ENCODE measurements around the gene APC.

APC gene

DNA sequence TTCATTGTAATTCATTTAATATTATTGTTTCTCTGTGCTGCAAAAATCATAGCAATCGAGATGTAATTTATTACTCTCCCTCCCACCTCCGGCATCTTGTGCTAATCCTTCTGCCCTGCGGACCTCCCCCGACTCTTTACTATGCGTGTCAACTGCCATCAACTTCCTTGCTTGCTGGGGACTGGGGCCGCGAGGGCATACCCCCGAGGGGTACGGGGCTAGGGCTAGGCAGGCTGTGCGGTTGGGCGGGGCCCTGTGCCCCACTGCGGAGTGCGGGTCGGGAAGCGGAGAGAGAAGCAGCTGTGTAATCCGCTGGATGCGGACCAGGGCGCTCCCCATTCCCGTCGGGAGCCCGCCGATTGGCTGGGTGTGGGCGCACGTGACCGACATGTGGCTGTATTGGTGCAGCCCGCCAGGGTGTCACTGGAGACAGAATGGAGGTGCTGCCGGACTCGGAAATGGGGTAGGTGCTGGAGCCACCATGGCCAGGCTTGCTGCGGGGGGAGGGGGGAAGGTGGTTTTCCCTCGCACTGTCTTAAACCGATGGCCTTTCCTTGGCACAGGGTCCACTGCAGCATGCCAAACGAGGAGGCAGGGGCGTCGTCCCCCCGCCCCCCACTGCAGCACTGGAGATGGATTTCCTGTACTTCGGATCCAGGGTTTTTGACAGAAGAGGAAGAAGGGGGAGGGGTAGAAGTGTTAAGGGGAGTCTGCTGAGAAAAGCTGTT is at the start of gene APC:
APC (plus strand) TSS at position 423 of the 728 bp plus-strand sequence. CDS start 17,006 bp downstream, outside the sequence.
- ATAC-seq (replicated peaks; ENCODE audit: extremely low read depth, poor library complexity, severe bottlenecking) (peak; percentile 93), DNase-seq (ENCODE audit: low spot score in 2 of 2) (peak; percentile 52 to 54)
- Mint-ChIP-seq H3K36me3 (ENCODE audit: insufficient read depth) (peaks cover 6% of the 10 kb centered on the region), H3K4me3 (peak within 1 kb of the TSS; percentile 93), H3K27me3 (no peaks in the 10 kb centered on the region), H3K4me1 (peaks cover 19% of the 10 kb centered on the region), H3K9me3 (no peaks in the 10 kb centered on the region), H3K27ac (ENCODE audit: low read depth) (peak within 1 kb of the TSS; percentile 83)

GRCh38 chr5:112689155-112689909 is 48.4 kb upstream of the APC start:
- ATAC-seq (replicated peaks; ENCODE audit: extremely low read depth, poor library complexity, severe bottlenecking) = no peak

DNA sequence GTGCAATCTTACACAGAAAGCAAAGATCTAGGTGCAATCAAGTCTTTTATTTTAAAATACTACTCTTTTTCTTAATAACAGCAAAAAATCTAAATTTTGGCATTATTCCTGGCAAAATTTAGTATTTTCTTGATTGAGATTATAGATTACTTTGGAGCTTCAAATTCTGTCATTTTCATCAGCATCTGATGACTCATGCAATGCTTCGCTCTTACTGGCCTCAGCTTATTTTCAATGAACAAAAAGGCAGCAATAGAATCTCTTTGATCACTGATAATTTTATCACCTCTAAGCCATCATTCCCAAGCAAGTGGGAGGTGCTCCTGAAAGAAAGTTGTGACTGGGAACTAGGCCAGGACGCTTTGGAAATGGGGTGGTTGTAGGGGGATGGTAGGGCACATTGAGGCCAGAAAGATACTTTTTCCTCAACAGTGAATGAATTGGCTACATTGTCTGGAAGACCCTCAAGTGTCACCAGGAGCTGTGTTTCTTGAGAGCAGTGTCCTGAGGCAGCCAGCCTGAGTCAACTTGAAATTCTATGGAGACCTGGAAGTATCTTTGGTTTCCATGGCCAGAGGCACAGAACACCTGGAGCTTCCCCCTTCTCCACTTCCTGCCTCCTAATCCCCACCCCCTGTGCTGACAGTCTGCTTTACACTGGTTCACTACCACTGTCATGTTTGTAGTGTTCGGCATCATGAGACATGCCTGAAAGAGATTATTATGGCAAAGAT is 46.9 kb upstream of the APC start:
- Mint-ChIP-seq H3K9me3 (no peaks in the 10 kb centered on the region), H3K4me1 (no peaks in the 10 kb centered on the region), H3K27me3 (peaks cover 88% of the 10 kb centered on the region), H3K4me3 (no peak overlapping the region), H3K36me3 (ENCODE audit: insufficient read depth) (no peaks in the 10 kb centered on the region), H3K27ac (ENCODE audit: low read depth) (no peak overlapping the region)
- DNase-seq (ENCODE audit: low spot score in 2 of 2) = no peak
- ATAC-seq (replicated peaks; ENCODE audit: extremely low read depth, poor library complexity, severe bottlenecking) = no peak

More at GRCh38 chr5:112689155-112689909, 48.4 kb upstream of the APC start:
- no peak overlapping the region for H3K27ac Mint-ChIP-seq (ENCODE audit: low read depth)
- H3K27me3 Mint-ChIP-seq = peaks cover 74% of the 10 kb centered on the region
- H3K4me3 Mint-ChIP-seq = no peak overlapping the region
- H3K4me1 Mint-ChIP-seq = no peaks in the 10 kb centered on the region
- no peaks in the 10 kb centered on the region for H3K9me3 Mint-ChIP-seq
- no peaks in the 10 kb centered on the region for H3K36me3 Mint-ChIP-seq (ENCODE audit: insufficient read depth)
- no peak for DNase-seq (ENCODE audit: low spot score in 2 of 2)

GRCh38 chr5:112691339-112691680 is 46.4 kb upstream of the APC start:
- peaks cover 94% of the 10 kb centered on the region for H3K27me3 Mint-ChIP-seq
- H3K4me1 Mint-ChIP-seq = no peaks in the 10 kb centered on the region
- no peaks in the 10 kb centered on the region for H3K36me3 Mint-ChIP-seq (ENCODE audit: insufficient read depth)
- ATAC-seq (replicated peaks; ENCODE audit: extremely low read depth, poor library complexity, severe bottlenecking) = no peak
- no peak overlapping the region for H3K27ac Mint-ChIP-seq (ENCODE audit: low read depth)
- no peaks in the 10 kb centered on the region for H3K9me3 Mint-ChIP-seq
- no peak overlapping the region for H3K4me3 Mint-ChIP-seq
- DNase-seq (ENCODE audit: low spot score in 2 of 2) = no peak

DNA sequence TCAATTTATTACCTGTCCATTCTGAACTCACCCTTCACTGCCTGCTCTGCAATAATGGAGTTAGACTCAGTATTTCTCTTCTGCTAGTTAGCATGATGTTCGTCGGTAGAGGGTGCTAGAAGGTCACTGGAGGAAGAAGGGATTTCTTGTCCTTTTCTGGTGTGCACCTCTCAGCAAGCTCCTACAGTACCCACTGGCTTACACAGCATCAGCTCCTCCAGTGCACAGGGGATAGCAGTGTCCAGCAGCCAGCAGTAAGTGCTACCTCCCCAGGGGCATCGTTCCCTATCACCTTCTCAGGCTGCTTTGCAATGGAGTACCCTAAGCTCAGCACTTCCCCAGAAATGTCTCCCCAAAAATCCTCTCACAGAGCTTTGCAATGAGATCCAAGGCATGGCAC is 45.9 kb upstream of the APC start:
- Mint-ChIP-seq H3K27me3 (peaks cover 92% of the 10 kb centered on the region), H3K4me1 (no peaks in the 10 kb centered on the region), H3K9me3 (no peaks in the 10 kb centered on the region), H3K27ac (ENCODE audit: low read depth) (no peak overlapping the region), H3K36me3 (ENCODE audit: insufficient read depth) (no peaks in the 10 kb centered on the region), H3K4me3 (no peak overlapping the region)
- DNase-seq (ENCODE audit: low spot score in 2 of 2) (no peak), ATAC-seq (replicated peaks; ENCODE audit: extremely low read depth, poor library complexity, severe bottlenecking) (no peak)

GRCh38 chr5:112692472-112692871 is 45.2 kb upstream of the APC start:
- Mint-ChIP-seq H3K27ac (ENCODE audit: low read depth) (no peak overlapping the region), H3K9me3 (no peaks in the 10 kb centered on the region), H3K36me3 (ENCODE audit: insufficient read depth) (no peaks in the 10 kb centered on the region), H3K4me1 (no peaks in the 10 kb centered on the region), H3K4me3 (no peak overlapping the region), H3K27me3 (peaks cover 85% of the 10 kb centered on the region)
- no peak for DNase-seq (ENCODE audit: low spot score in 2 of 2)
- ATAC-seq (replicated peaks; ENCODE audit: extremely low read depth, poor library complexity, severe bottlenecking) = no peak

GRCh38 chr5:112693301-112693700 is 44.4 kb upstream of the APC start:
- no peaks in the 10 kb centered on the region for H3K9me3 Mint-ChIP-seq
- no peak overlapping the region for H3K27ac Mint-ChIP-seq (ENCODE audit: low read depth)
- no peak for DNase-seq (ENCODE audit: low spot score in 2 of 2)
- no peaks in the 10 kb centered on the region for H3K4me1 Mint-ChIP-seq
- H3K36me3 Mint-ChIP-seq (ENCODE audit: insufficient read depth) = no peaks in the 10 kb centered on the region
- H3K4me3 Mint-ChIP-seq = no peak overlapping the region
- peaks cover 77% of the 10 kb centered on the region for H3K27me3 Mint-ChIP-seq
- no peak for ATAC-seq (replicated peaks; ENCODE audit: extremely low read depth, poor library complexity, severe bottlenecking)

- Mint-ChIP-seq H3K27me3 (peaks cover 75% of the 10 kb centered on the region), H3K27ac (ENCODE audit: low read depth) (no peak overlapping the region), H3K9me3 (no peaks in the 10 kb centered on the region), H3K4me3 (no peak overlapping the region), H3K36me3 (ENCODE audit: insufficient read depth) (no peaks in the 10 kb centered on the region), H3K4me1 (no peaks in the 10 kb centered on the region)
- no peak for DNase-seq (ENCODE audit: low spot score in 2 of 2)
- no peak for ATAC-seq (replicated peaks; ENCODE audit: extremely low read depth, poor library complexity, severe bottlenecking)
Observed at GRCh38 chr5:112694853-112695709, 42.6 kb upstream of the APC start.

DNA sequence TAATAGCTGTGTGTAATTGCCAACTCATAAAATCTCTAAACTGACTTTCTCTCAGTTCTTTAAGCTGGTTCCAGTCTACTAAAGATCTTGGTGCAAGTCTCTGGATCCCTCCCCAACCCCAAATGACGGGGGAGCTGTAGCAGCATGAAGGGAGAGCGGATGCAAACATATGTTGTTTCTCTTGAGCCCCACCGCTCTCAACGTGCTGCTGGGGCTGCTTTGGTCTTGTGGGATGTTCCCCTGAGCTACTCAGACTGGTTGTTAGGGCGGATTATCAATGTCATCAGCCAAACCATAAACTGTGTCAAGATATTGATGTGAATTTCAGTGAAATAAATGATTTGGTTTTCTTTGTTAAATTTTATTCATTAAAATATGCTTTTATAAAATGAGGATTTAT is 40.9 kb upstream of the APC start:
- peaks cover 64% of the 10 kb centered on the region for H3K27me3 Mint-ChIP-seq

DNA sequence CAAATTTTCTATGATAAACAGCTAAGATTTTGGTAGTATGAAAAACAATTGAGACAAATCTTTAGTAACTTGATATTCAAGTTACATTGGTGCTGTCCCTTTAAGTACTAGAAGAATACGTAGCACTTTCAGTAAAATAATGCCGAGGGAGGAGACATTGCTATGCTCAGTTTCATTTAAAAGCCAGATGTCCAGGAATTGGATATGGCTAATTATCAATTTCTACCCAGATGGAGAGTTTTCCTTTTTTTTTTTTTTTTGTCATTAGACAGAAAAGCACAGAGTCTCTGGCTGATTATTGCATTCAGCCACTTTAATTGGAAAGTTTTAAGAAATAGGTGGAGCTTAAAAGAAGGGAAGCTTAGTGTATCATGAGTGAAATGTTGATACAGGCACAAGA is 40.4 kb upstream of the APC start:
- no peak overlapping the region for H3K4me3 Mint-ChIP-seq
- DNase-seq (ENCODE audit: low spot score in 2 of 2) (no peak), ATAC-seq (replicated peaks; ENCODE audit: extremely low read depth, poor library complexity, severe bottlenecking) (no peak)
- H3K36me3 Mint-ChIP-seq (ENCODE audit: insufficient read depth) = no peaks in the 10 kb centered on the region
- no peaks in the 10 kb centered on the region for H3K4me1 Mint-ChIP-seq
- H3K9me3 Mint-ChIP-seq = no peaks in the 10 kb centered on the region
- H3K27me3 Mint-ChIP-seq = peaks cover 59% of the 10 kb centered on the region
- H3K27ac Mint-ChIP-seq (ENCODE audit: low read depth) = no peak overlapping the region

More for the DNA sequence above, 40.9 kb upstream of the APC start:
- no peaks in the 10 kb centered on the region for H3K36me3 Mint-ChIP-seq (ENCODE audit: insufficient read depth)
- no peak overlapping the region for H3K4me3 Mint-ChIP-seq
- H3K9me3 Mint-ChIP-seq = no peaks in the 10 kb centered on the region
- DNase-seq (ENCODE audit: low spot score in 2 of 2) (no peak), ATAC-seq (replicated peaks; ENCODE audit: extremely low read depth, poor library complexity, severe bottlenecking) (no peak)
- no peak overlapping the region for H3K27ac Mint-ChIP-seq (ENCODE audit: low read depth)
- no peaks in the 10 kb centered on the region for H3K4me1 Mint-ChIP-seq

DNA sequence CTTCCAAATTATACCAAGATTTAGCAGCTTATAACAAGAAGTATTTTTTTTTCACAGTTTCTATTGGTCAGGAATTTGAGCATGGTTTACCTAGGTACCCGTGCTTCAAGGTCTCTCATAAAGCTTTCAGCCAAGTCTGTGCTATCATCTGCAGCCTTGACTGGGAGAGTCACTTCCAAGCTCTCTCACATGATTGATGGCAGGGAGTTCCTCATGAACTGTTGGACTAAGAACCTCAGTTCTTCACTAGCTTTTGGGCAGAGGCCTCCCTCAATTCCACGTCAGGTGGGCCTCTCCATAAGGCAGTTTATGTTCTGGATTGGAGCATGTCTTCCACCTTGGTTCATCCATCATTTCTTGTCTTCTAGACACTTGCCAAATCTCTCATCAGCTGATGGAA is 39.9 kb upstream of the APC start:
- Mint-ChIP-seq H3K27me3 (peaks cover 54% of the 10 kb centered on the region), H3K27ac (ENCODE audit: low read depth) (no peak overlapping the region), H3K4me3 (no peak overlapping the region), H3K9me3 (no peaks in the 10 kb centered on the region), H3K4me1 (no peaks in the 10 kb centered on the region), H3K36me3 (ENCODE audit: insufficient read depth) (no peaks in the 10 kb centered on the region)
- DNase-seq (ENCODE audit: low spot score in 2 of 2) = no peak
- no peak for ATAC-seq (replicated peaks; ENCODE audit: extremely low read depth, poor library complexity, severe bottlenecking)

All from central memory CD8-positive, alpha-beta T cell (primary cell).